COLO668 (cell line): ENCODE results near the gene MTHFD1L.

Experiments
- DNase-seq: peaks from one replicate; lab custom pipeline; 2025; ENCODE audit not compliant: unreplicated experiment; lab: John Stamatoyannopoulos, UW

MTHFD1L gene

GRCh38 chr6:150987855-150988464 lies 122.5 kb downstream of the MTHFD1L start:
- DNase-seq = no peak

- DNase-seq = no peak
These were observed 126.0 kb downstream of the MTHFD1L start for GRCh38 chr6:150991487-150991886.

GRCh38 chr6:150992262-150992661 lies 126.8 kb downstream of the MTHFD1L start:
- no peak for DNase-seq

- no peak for DNase-seq
These were observed 127.2 kb downstream of the MTHFD1L start for GRCh38 chr6:150992703-150993102.

- no peak for DNase-seq
These were observed 127.8 kb downstream of the MTHFD1L start for GRCh38 chr6:150993253-150993652.

- DNase-seq = no peak
These were observed 128.5 kb downstream of the MTHFD1L start for GRCh38 chr6:150994026-150994425.

GRCh38 chr6:150996968-150997367 lies 131.5 kb downstream of the MTHFD1L start:
- DNase-seq = no peak

- no peak for DNase-seq
These were observed 133.6 kb downstream of the MTHFD1L start for GRCh38 chr6:150999107-150999506.

GRCh38 chr6:150999576-150999975 lies 134.1 kb downstream of the MTHFD1L start:
- DNase-seq = no peak

- DNase-seq = no peak
These were observed 136.0 kb downstream of the MTHFD1L start for GRCh38 chr6:151001387-151002056.

GRCh38 chr6:151002057-151002450 lies 136.6 kb downstream of the MTHFD1L start:
- no peak for DNase-seq

- DNase-seq = no peak
These were observed 137.0 kb downstream of the MTHFD1L start for GRCh38 chr6:151002491-151002935.

- DNase-seq = peak; percentile 2
These were observed 139.0 kb downstream of the MTHFD1L start for GRCh38 chr6:151004383-151005024.

- DNase-seq = no peak
These were observed 139.7 kb downstream of the MTHFD1L start for GRCh38 chr6:151005164-151005563.

GRCh38 chr6:151005896-151006632 lies 140.6 kb downstream of the MTHFD1L start:
- no peak for DNase-seq

- no peak for DNase-seq
These were observed 141.6 kb downstream of the MTHFD1L start for GRCh38 chr6:151007076-151007475.

- no peak for DNase-seq
These were observed 142.4 kb downstream of the MTHFD1L start for GRCh38 chr6:151007922-151008321.

- no peak for DNase-seq
These were observed 142.9 kb downstream of the MTHFD1L start for GRCh38 chr6:151008425-151008824.

GRCh38 chr6:151009576-151009975 lies 144.1 kb downstream of the MTHFD1L start:
- no peak for DNase-seq

- no peak for DNase-seq
These were observed 144.6 kb downstream of the MTHFD1L start for GRCh38 chr6:151010071-151010470.
